Fibroblast of lung (primary cell): Measurements from ENCODE around the gene CPB1. TPM values are rescaled to one million over a fixed set of nuclear protein-coding genes. Genes with fewer than 3 reads are reported as not detected.

Experiments
- DNase-seq, 2 donors: peaks; one replicate each; pipeline versions ENCODE4 v3.0.0 to v3.0.0-alpha.2; 2010; ENCODE audit warnings: low read depth in 2 of 2
- H2AFZ ChIP-seq: 2 replicates; pipeline ENCODE4 v1.5.1; 2012; ENCODE audit warnings: low read length, control low read depth, inconsistent platforms
- H3K27ac ChIP-seq: 2 replicates; pipeline ENCODE4 v1.5.1; 2011; ENCODE audit warnings: low read length, control low read depth; ENCODE audit not compliant: insufficient read depth
- H3K27me3 ChIP-seq: 2 replicates; pipeline ENCODE4 v1.5.1; 2011; ENCODE audit warnings: mild to moderate bottlenecking, low read length; ENCODE audit not compliant: control insufficient read depth, insufficient read depth
- H3K36me3 ChIP-seq: 2 replicates; pipeline ENCODE4 v1.5.1; 2011; ENCODE audit warnings: low read length; ENCODE audit not compliant: control insufficient read depth, insufficient read depth
- H3K4me1 ChIP-seq: 2 replicates; pipeline ENCODE4 v1.5.1; 2011; ENCODE audit warnings: low read length; ENCODE audit not compliant: control insufficient read depth, insufficient read depth; ENCODE audit errors: extremely low read depth
- H3K4me2 ChIP-seq: 2 replicates; pipeline ENCODE4 v1.5.1; 2011; ENCODE audit warnings: low read length, control low read depth; ENCODE audit not compliant: insufficient read depth; ENCODE audit errors: extremely low read depth
- H3K4me3 ChIP-seq, 4 experiments: fragments of 200-600 bp in 1 of 4; sonication (generic) in 1 of 4; replicated peaks in 1 of 4; 2 replicates each; pipeline ENCODE4 v1.5.1; 2011 to 2016; ENCODE audit warnings: low read length in 4 of 4, low read depth in 3 of 4, mild to moderate bottlenecking in 3 of 4, control low read depth in 2 of 4, inconsistent platforms in 1 of 4, mixed read lengths in 1 of 4; ENCODE audit not compliant: insufficient read depth in 1 of 4; ENCODE audit errors: control extremely low read depth in 1 of 4
- H3K79me2 ChIP-seq: 2 replicates; pipeline ENCODE4 v1.5.1; 2012; ENCODE audit warnings: mild to moderate bottlenecking, low read length, inconsistent platforms; ENCODE audit not compliant: control insufficient read depth, insufficient read depth
- H3K9ac ChIP-seq: 2 replicates; pipeline ENCODE4 v1.5.1; 2011; ENCODE audit warnings: mild to moderate bottlenecking, low read length, control low read depth; ENCODE audit not compliant: insufficient read depth
- H3K9me3 ChIP-seq: 2 replicates; pipeline ENCODE4 v1.5.1; 2012; ENCODE audit warnings: low read depth, low read length; ENCODE audit not compliant: control insufficient read depth, insufficient read depth
- H4K20me1 ChIP-seq: 2 replicates; pipeline ENCODE4 v1.5.1; 2011; ENCODE audit warnings: low read length; ENCODE audit not compliant: control insufficient read depth, insufficient read depth; ENCODE audit errors: extremely low read depth
- EZH2 ChIP-seq: IDR thresholded peaks from 2 replicates; pipeline ENCODE4 v1.5.1; 2012; ENCODE audit warnings: low read length, control low read depth, mild to moderate bottlenecking; ENCODE audit errors: missing control alignments
- polyA plus RNA-seq, 2 donors: library from polyadenylated mRNA; depleted of rRNA in 1 of 2; stranded (reverse) in 1 of 2; unstranded in 1 of 2; fragments of >200 nt; gene quantifications; 2 replicates each; pipeline ENCODE4 v1.2.1, GENCODE V29; 2011 to 2012; ENCODE audit warnings: missing spikeins in 1 of 2
- total RNA-seq: library from RNA; depleted of rRNA; stranded (reverse); fragments of >200 nt; gene quantifications from 2 replicates; pipeline ENCODE4 v1.2.1, GENCODE V29; 2014
- TF ChIP-seq, protein P1 (sequence below), 2 donors: IDR thresholded peaks in 1 of 2; conservative IDR thresholded peaks in 1 of 2; 1 replicate in 1 of 2; 2 replicates in 1 of 2; pipeline ENCODE4 v1.5.1; 2011 to 2012; ENCODE audit warnings: low read length in 2 of 2, control low read depth in 1 of 2, inconsistent platforms in 1 of 2, low read depth in 1 of 2, mild to moderate bottlenecking in 1 of 2

The CPB1 gene
- total and polyA plus RNA-seq, 2 donors (not counting 1 experiment from before 2014, with no cell fraction given): 0.07 TPM; not detected in 1

DNA sequence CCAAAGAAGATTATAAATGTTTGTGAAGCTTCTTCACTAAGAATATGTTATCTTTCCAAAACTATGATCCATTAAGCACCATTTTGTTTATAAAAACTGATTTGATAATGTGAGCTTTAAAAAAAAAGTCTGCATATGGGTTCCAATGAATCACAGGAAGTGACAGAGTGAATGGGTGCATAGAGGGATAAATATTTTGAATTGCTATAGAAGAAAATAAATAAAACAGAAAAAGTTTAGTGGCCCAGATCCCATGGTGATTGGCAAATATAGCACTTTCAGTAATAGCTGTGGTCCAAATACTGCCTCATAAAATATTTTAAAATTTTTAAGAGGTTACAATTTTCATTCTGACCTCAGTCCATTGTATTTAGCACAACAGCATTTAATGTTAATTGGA, 56.6 kb downstream of the CPB1 start:
- Histone ChIP-seq H3K36me3 (no peaks in the 10 kb centered on the region), H3K4me1 (no peaks in the 10 kb centered on the region), H3K9ac (no peak overlapping the region), H3K79me2 (no peaks in the 10 kb centered on the region), H3K4me3 (no peak overlapping the region), H3K27ac (no peak overlapping the region), H3K9me3 (no peaks in the 10 kb centered on the region), H2AFZ (no peak overlapping the region), H3K4me2 (no peak overlapping the region), H4K20me1 (no peaks in the 10 kb centered on the region), H3K27me3 (no peaks in the 10 kb centered on the region)
- DNase-seq: no peak
- TF ChIP-seq, protein P1, sequence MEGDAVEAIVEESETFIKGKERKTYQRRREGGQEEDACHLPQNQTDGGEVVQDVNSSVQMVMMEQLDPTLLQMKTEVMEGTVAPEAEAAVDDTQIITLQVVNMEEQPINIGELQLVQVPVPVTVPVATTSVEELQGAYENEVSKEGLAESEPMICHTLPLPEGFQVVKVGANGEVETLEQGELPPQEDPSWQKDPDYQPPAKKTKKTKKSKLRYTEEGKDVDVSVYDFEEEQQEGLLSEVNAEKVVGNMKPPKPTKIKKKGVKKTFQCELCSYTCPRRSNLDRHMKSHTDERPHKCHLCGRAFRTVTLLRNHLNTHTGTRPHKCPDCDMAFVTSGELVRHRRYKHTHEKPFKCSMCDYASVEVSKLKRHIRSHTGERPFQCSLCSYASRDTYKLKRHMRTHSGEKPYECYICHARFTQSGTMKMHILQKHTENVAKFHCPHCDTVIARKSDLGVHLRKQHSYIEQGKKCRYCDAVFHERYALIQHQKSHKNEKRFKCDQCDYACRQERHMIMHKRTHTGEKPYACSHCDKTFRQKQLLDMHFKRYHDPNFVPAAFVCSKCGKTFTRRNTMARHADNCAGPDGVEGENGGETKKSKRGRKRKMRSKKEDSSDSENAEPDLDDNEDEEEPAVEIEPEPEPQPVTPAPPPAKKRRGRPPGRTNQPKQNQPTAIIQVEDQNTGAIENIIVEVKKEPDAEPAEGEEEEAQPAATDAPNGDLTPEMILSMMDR (conservative IDR thresholded peaks at IDR 0.05 in 1 of 2, IDR thresholded peaks at IDR 0.05 in 1 of 2; ENCODE audit: low read depth in 1 of 2, low read length in 2 of 2): no peak
- TF ChIP-seq EZH2: no peak

DNA sequence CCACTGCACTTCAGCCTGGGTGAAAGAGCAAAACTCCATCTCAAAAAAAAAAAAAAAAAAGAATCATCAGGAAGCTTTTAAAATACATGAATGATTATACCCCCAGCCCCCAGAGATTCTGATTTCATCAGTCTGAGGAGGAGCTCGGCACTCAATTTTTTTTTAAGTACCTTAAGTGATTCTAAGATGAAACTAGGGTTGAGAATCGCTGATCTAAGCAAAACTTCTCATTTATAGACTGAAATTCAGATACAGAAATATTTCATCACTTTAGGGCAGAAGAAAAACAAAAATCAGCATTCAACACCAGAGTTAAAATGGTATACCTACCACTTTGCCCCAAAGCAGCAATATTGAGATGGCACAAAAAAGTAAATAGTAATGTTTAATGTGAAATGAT, 62.2 kb downstream of the CPB1 start:
- Histone ChIP-seq H3K4me2 (no peak overlapping the region), H3K27me3 (no peaks in the 10 kb centered on the region), H2AFZ (no peak overlapping the region), H3K9ac (no peak overlapping the region), H4K20me1 (no peaks in the 10 kb centered on the region), H3K4me3 (no peak overlapping the region), H3K4me1 (no peaks in the 10 kb centered on the region), H3K27ac (no peak overlapping the region), H3K9me3 (no peaks in the 10 kb centered on the region), H3K36me3 (no peaks in the 10 kb centered on the region), H3K79me2 (no peaks in the 10 kb centered on the region)
- no peak for TF ChIP-seq EZH2
- TF ChIP-seq, protein P1 (conservative IDR thresholded peaks at IDR 0.05 in 1 of 2, IDR thresholded peaks at IDR 0.05 in 1 of 2; ENCODE audit: low read depth in 1 of 2, low read length in 2 of 2): no peak
- no peak for DNase-seq

DNA sequence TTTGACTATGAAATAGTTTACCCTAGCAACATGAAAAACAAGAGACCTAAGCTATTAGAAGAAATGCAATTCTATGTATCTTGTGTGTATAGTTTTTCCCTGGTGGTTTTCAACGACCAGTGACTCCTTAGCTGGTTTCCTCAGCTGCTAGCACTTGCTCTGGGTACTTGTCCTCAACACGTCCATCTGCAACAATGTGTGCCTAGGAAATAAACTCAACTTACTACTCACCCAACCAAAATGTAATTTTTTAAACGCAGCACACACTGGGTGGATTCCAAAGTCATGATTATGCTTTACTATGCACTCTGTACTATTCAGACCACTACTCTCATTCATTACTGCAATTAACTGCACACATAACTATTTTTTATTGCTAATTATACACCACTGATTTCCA, 68.5 kb downstream of the CPB1 start:
- no peak overlapping the region for H3K4me2 ChIP-seq
- peak in 1 of 2 donors; percentile 63 for DNase-seq
- TF ChIP-seq, protein P1 (conservative IDR thresholded peaks at IDR 0.05 in 1 of 2, IDR thresholded peaks at IDR 0.05 in 1 of 2; ENCODE audit: low read depth in 1 of 2, low read length in 2 of 2): no peak
- no peak for TF ChIP-seq EZH2
- H3K4me1 ChIP-seq: no peaks in the 10 kb centered on the region
- no peak overlapping the region for H3K27ac ChIP-seq
- H2AFZ ChIP-seq: no peak overlapping the region
- H4K20me1 ChIP-seq: no peaks in the 10 kb centered on the region
- no peaks in the 10 kb centered on the region for H3K36me3 ChIP-seq
- H3K27me3 ChIP-seq: no peaks in the 10 kb centered on the region
- H3K9me3 ChIP-seq: no peaks in the 10 kb centered on the region
- no peak overlapping the region for H3K9ac ChIP-seq
- H3K4me3 ChIP-seq: no peak overlapping the region
- no peaks in the 10 kb centered on the region for H3K79me2 ChIP-seq
